ENCODE measurements around the gene ADORA3. TPM values are rescaled to one million over a fixed set of nuclear protein-coding genes. Genes with fewer than 3 reads are reported as not detected.

ADORA3 gene
- total RNA-seq, 5 donors from 2014 or later (not counting 1 experiment from before 2014, with no cell fraction given), result 0.30 TPM; not detected in 4

DNA sequence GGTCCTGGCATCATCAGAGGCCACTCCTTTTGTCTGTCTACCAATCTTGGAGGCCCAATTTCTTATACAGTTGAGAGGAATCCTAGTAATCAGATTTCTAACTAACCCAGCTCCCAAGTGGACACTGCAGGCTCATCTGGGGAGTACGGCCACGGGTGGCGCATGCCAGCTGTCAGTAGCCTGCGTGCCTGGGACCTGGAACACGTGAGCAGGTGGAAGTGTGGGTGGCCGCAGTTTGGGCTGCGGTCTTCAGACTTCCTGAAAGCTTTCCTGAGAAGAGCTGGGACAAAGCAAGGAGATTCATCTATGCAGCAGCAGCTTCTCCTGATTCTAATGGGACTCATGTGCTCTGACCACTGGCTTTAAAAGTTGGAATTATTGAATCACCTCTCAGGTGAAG lies 12.4 kb downstream of the ADORA3 start:
- Mint-ChIP-seq H3K4me3 (no peak overlapping the region), H3K27ac (no peak overlapping the region), H3K4me1 (no peaks in the 10 kb centered on the region), H3K36me3 (no peaks in the 10 kb centered on the region), H3K9me3 (peaks cover 0 to 10% (median 5%) of the 10 kb centered on the region in 3 donors), H3K27me3 (no peaks in the 10 kb centered on the region)
- Histone ChIP-seq H3K9me3 (no peaks in the 10 kb centered on the region), H3K4me3 (ENCODE audit: control insufficient read depth in 1 of 2, extremely low read depth in 1 of 2, low read length in 1 of 2) (no peak overlapping the region), H3K4me1 (ENCODE audit: control insufficient read depth in 1 of 2, extremely low read depth in 1 of 2, insufficient read depth in 2 of 2, low read length in 2 of 2) (no peaks in the 10 kb centered on the region), H3K27ac (ENCODE audit: low read length) (no peak overlapping the region), H3K36me3 (ENCODE audit: control insufficient read depth in 2 of 2, extremely low read depth in 1 of 2, insufficient read depth in 1 of 2, low read length in 1 of 2) (no peaks in the 10 kb centered on the region), H3K27me3 (replicated peaks in 1 of 2; ENCODE audit: control insufficient read depth in 2 of 2, extremely low read depth in 1 of 2, insufficient read depth in 2 of 2, low read length in 1 of 2) (peaks cover 0 to 2% of the 10 kb centered on the region in 2 experiments)
- no peak for ATAC-seq (replicated peaks in 1 of 4)
- 88% methylated on average over 5 of the region's 7 CpGs for WGBS (ENCODE audit: insufficient coverage)
- ChIA-PET POLR2A (no interaction called here), CTCF (no interaction called here)
- DNase-seq, result no peak

DNA sequence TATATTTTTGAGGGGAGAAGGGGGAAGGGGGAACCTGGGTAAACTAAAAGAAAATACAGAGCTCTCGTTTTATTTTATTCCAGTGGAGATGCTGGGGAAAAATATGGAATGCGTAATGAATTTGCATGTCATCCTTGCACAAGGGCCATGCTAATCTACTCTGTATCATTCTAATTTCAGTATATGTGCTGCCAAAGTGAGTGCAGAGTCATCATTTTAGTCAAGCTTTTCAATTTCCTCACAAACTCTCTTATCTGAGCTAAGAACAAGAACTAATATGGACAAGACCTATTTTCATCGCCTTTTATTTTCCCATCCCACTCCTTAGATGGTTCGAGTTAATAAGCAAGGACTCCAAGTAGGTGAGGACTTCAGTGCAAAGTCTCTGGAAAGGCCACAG lies 13.2 kb downstream of the ADORA3 start:
- no peak for DNase-seq
- ChIA-PET CTCF (interaction anchor here (0.6 to 0.8 kb wide), 2 partner anchors 9 to 17 kb away, joined by 3 to 4 read pairs; no protein-coding TSS in a partner anchor), POLR2A (no interaction called here)
- WGBS (ENCODE audit: insufficient coverage), result 60% methylated on average over 1 of the region's 4 CpGs
- Histone ChIP-seq H3K27ac (ENCODE audit: low read length) (no peak overlapping the region), H3K4me3 (ENCODE audit: control insufficient read depth in 1 of 2, extremely low read depth in 1 of 2, low read length in 1 of 2) (no peak overlapping the region), H3K27me3 (replicated peaks in 1 of 2; ENCODE audit: control insufficient read depth in 2 of 2, extremely low read depth in 1 of 2, insufficient read depth in 2 of 2, low read length in 1 of 2) (peaks cover 0 to 2% of the 10 kb centered on the region in 2 experiments), H3K9me3 (no peaks in the 10 kb centered on the region), H3K36me3 (ENCODE audit: control insufficient read depth in 2 of 2, extremely low read depth in 1 of 2, insufficient read depth in 1 of 2, low read length in 1 of 2) (no peaks in the 10 kb centered on the region), H3K4me1 (ENCODE audit: control insufficient read depth in 1 of 2, extremely low read depth in 1 of 2, insufficient read depth in 2 of 2, low read length in 2 of 2) (no peaks in the 10 kb centered on the region)
- ATAC-seq (replicated peaks in 1 of 4), result no peak
- H3K27ac Mint-ChIP-seq, result no peak overlapping the region
- no peaks in the 10 kb centered on the region for H3K36me3 Mint-ChIP-seq
- H3K9me3 Mint-ChIP-seq, result peaks cover 0 to 6% (median 2%) of the 10 kb centered on the region in 3 donors
- H3K4me3 Mint-ChIP-seq, result no peak overlapping the region
- H3K27me3 Mint-ChIP-seq, result no peaks in the 10 kb centered on the region
- peaks cover 0 to 5% (median 2%) of the 10 kb centered on the region in 3 donors for H3K4me1 Mint-ChIP-seq

DNA sequence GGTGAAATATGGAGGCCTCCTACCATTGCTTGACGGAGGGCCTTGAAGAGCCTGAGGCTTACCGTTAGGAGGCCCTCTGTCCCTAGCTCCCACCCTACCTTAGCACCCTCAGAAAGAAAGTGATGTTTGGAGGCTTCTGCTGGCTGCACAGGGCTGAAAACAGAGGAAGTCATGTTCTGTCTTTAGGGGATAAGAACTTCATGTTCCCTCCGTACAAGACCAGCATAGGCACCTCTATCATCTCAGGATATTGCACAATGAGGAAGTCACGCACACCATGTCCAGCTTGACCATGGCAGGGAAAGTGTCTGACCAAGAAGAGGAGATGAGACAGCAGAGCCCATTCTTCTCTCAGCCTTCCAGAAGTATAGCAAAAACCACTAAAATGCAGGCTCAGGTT lies 13.8 kb downstream of the ADORA3 start:
- no peaks in the 10 kb centered on the region for H3K36me3 ChIP-seq (ENCODE audit: control insufficient read depth in 2 of 2, extremely low read depth in 1 of 2, insufficient read depth in 1 of 2, low read length in 1 of 2)
- Mint-ChIP-seq H3K27ac (no peak overlapping the region), H3K4me3 (no peak overlapping the region), H3K36me3 (no peaks in the 10 kb centered on the region), H3K4me1 (peaks cover under 1 to 9% (median 4%) of the 10 kb centered on the region in 3 donors), H3K27me3 (no peaks in the 10 kb centered on the region), H3K9me3 (peaks cover 0 to 6% (median 0%) of the 10 kb centered on the region in 3 donors)
- no peaks in the 10 kb centered on the region for H3K9me3 ChIP-seq
- H3K27me3 ChIP-seq (replicated peaks in 1 of 2; ENCODE audit: control insufficient read depth in 2 of 2, extremely low read depth in 1 of 2, insufficient read depth in 2 of 2, low read length in 1 of 2), result peaks cover 0 to 2% of the 10 kb centered on the region in 2 experiments
- no peak for DNase-seq
- CTCF ChIA-PET, result interaction anchor here in 1 of 2 donors (0.8 kb wide), 1 partner anchor 17 kb away, joined by 3 read pairs; no protein-coding TSS in a partner anchor
- H3K4me1 ChIP-seq (ENCODE audit: control insufficient read depth in 1 of 2, extremely low read depth in 1 of 2, insufficient read depth in 2 of 2, low read length in 2 of 2), result no peaks in the 10 kb centered on the region
- POLR2A ChIA-PET, result no interaction called here
- H3K27ac ChIP-seq (ENCODE audit: low read length), result no peak overlapping the region
- WGBS (ENCODE audit: insufficient coverage), result 83% methylated on average over 1 of the region's 4 CpGs
- H3K4me3 ChIP-seq (ENCODE audit: control insufficient read depth in 1 of 2, extremely low read depth in 1 of 2, low read length in 1 of 2), result no peak overlapping the region
- no peak for ATAC-seq (replicated peaks in 1 of 4)

DNA sequence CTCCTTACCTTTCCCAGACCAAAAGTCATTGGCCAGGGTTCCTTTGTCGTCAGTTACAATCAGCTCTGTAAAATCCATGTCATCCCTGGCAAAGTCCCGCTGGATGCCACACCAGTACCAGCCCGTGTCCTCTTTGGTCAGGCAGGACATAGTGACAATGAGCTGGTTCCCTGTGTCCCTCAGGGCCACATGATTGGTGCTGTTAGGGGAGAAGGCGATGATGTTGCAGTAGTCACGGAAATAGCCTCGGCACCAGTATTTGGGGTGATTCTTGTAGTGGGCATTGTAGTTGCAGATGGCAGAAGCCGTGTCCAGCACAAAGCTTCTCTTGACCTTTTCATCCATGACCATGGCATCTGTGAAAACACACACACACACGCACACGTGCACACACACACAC lies 14.8 kb downstream of the ADORA3 start:
- ChIA-PET CTCF (interaction anchor here in 1 of 2 donors (0.5 kb wide), 1 partner anchor 167 kb away, joined by 3 read pairs; no protein-coding TSS in a partner anchor), POLR2A (no interaction called here)
- DNase-seq, result no peak
- no peak overlapping the region for H3K27ac ChIP-seq (ENCODE audit: low read length)
- H3K9me3 Mint-ChIP-seq, result no peaks in the 10 kb centered on the region
- peaks cover 0 to 2% of the 10 kb centered on the region in 2 experiments for H3K27me3 ChIP-seq (replicated peaks in 1 of 2; ENCODE audit: control insufficient read depth in 2 of 2, extremely low read depth in 1 of 2, insufficient read depth in 2 of 2, low read length in 1 of 2)
- H3K4me1 ChIP-seq (ENCODE audit: control insufficient read depth in 1 of 2, extremely low read depth in 1 of 2, insufficient read depth in 2 of 2, low read length in 2 of 2), result no peaks in the 10 kb centered on the region
- no peak overlapping the region for H3K4me3 Mint-ChIP-seq
- H3K36me3 Mint-ChIP-seq, result no peaks in the 10 kb centered on the region
- no peak overlapping the region for H3K4me3 ChIP-seq (ENCODE audit: control insufficient read depth in 1 of 2, extremely low read depth in 1 of 2, low read length in 1 of 2)
- WGBS (ENCODE audit: insufficient coverage), result 94% methylated on average over 3 of the region's 9 CpGs
- no peaks in the 10 kb centered on the region for H3K36me3 ChIP-seq (ENCODE audit: control insufficient read depth in 2 of 2, extremely low read depth in 1 of 2, insufficient read depth in 1 of 2, low read length in 1 of 2)
- H3K27me3 Mint-ChIP-seq, result no peaks in the 10 kb centered on the region
- no peak for ATAC-seq (replicated peaks in 1 of 4)
- no peaks in the 10 kb centered on the region for H3K9me3 ChIP-seq
- H3K4me1 Mint-ChIP-seq, result peaks cover 2 to 9% (median 7%) of the 10 kb centered on the region in 3 donors
- no peak overlapping the region for H3K27ac Mint-ChIP-seq

DNA sequence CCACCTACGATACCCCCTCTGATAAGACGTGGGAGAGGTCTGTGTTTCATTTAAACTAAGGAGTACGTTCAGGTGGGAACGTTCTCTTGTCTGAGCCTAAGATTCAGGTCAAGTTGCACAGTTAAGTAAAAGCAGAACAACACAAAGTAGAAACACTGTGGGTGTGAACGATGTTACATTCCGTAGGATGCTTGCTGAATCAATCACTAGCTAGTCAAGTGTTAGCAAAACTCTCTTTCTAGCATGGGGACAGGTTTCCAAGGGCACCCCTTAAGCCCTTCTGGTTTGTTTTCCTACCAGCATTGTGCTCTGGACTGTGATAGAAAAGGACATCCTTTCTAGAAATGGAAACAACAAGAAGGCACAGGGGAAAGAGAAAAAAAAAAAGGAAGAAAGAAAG lies 16.3 kb downstream of the ADORA3 start:
- H3K36me3 Mint-ChIP-seq, result no peaks in the 10 kb centered on the region
- DNase-seq, result no peak
- H3K4me1 ChIP-seq (ENCODE audit: control insufficient read depth in 1 of 2, extremely low read depth in 1 of 2, insufficient read depth in 2 of 2, low read length in 2 of 2), result no peaks in the 10 kb centered on the region
- H3K9me3 Mint-ChIP-seq, result no peaks in the 10 kb centered on the region
- H3K27ac ChIP-seq (ENCODE audit: low read length), result no peak overlapping the region
- no peak overlapping the region for H3K4me3 Mint-ChIP-seq
- WGBS (ENCODE audit: insufficient coverage), result 72% methylated on average over 3 of the region's 6 CpGs
- CTCF ChIA-PET, result no interaction called here
- no peak overlapping the region for H3K27ac Mint-ChIP-seq
- H3K4me3 ChIP-seq (ENCODE audit: control insufficient read depth in 1 of 2, extremely low read depth in 1 of 2, low read length in 1 of 2), result no peak overlapping the region
- H3K36me3 ChIP-seq (ENCODE audit: control insufficient read depth in 2 of 2, extremely low read depth in 1 of 2, insufficient read depth in 1 of 2, low read length in 1 of 2), result no peaks in the 10 kb centered on the region
- no peaks in the 10 kb centered on the region for H3K27me3 Mint-ChIP-seq
- ATAC-seq (replicated peaks in 1 of 4), result no peak
- POLR2A ChIA-PET, result no interaction called here
- H3K27me3 ChIP-seq (replicated peaks in 1 of 2; ENCODE audit: control insufficient read depth in 2 of 2, extremely low read depth in 1 of 2, insufficient read depth in 2 of 2, low read length in 1 of 2), result peaks cover 0 to 2% of the 10 kb centered on the region in 2 experiments
- peaks cover 6 to 15% (median 14%) of the 10 kb centered on the region in 3 donors for H3K4me1 Mint-ChIP-seq
- no peaks in the 10 kb centered on the region for H3K9me3 ChIP-seq

DNA sequence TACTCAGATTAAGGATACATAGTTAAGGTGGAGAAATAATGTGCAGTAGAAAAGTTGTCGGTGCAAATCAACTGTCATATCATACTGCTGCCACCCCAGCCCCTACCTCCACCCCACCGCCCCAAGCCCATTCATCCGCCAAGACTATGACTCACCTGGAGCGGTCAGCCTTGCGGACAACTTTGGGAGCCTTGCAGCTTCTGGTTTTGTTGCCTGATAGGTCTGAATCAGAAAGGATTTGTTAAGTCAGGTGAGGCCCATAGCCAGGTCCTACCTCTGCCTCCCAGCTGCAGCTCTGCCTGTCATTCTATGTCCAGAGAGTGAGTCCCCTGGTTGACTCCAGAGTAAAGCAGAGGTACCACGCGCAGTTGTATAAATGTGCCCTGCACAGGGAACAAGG lies 17.0 kb downstream of the ADORA3 start:
- Histone ChIP-seq H3K4me3 (ENCODE audit: control insufficient read depth in 1 of 2, extremely low read depth in 1 of 2, low read length in 1 of 2) (no peak overlapping the region), H3K36me3 (ENCODE audit: control insufficient read depth in 2 of 2, extremely low read depth in 1 of 2, insufficient read depth in 1 of 2, low read length in 1 of 2) (no peaks in the 10 kb centered on the region), H3K4me1 (ENCODE audit: control insufficient read depth in 1 of 2, extremely low read depth in 1 of 2, insufficient read depth in 2 of 2, low read length in 2 of 2) (no peaks in the 10 kb centered on the region), H3K27ac (ENCODE audit: low read length) (no peak overlapping the region), H3K9me3 (no peaks in the 10 kb centered on the region), H3K27me3 (replicated peaks in 1 of 2; ENCODE audit: control insufficient read depth in 2 of 2, extremely low read depth in 1 of 2, insufficient read depth in 2 of 2, low read length in 1 of 2) (peaks cover 0 to 2% of the 10 kb centered on the region in 2 experiments)
- Mint-ChIP-seq H3K27me3 (no peaks in the 10 kb centered on the region), H3K9me3 (no peaks in the 10 kb centered on the region), H3K27ac (no peak overlapping the region), H3K4me3 (no peak overlapping the region), H3K4me1 (peaks cover 10 to 21% (median 16%) of the 10 kb centered on the region in 3 donors), H3K36me3 (no peaks in the 10 kb centered on the region)
- POLR2A ChIA-PET, result no interaction called here
- WGBS (ENCODE audit: insufficient coverage), result 95% methylated on average over 2 of the region's 7 CpGs
- CTCF ChIA-PET, result no interaction called here
- ATAC-seq (replicated peaks in 1 of 4), result no peak
- DNase-seq, result no peak

Data from T-cell (primary cell).